ENCODE results near the gene ZNF575. TPM values are rescaled to one million over a fixed set of nuclear protein-coding genes. Genes with fewer than 3 reads are reported as not detected.
A peak's percentile ranks its signal among the peaks of the same experiment; 100 is the strongest.

The ZNF575 gene
- total RNA-seq, 1 experiment from 2014 or later: 2.8 TPM

DNA sequence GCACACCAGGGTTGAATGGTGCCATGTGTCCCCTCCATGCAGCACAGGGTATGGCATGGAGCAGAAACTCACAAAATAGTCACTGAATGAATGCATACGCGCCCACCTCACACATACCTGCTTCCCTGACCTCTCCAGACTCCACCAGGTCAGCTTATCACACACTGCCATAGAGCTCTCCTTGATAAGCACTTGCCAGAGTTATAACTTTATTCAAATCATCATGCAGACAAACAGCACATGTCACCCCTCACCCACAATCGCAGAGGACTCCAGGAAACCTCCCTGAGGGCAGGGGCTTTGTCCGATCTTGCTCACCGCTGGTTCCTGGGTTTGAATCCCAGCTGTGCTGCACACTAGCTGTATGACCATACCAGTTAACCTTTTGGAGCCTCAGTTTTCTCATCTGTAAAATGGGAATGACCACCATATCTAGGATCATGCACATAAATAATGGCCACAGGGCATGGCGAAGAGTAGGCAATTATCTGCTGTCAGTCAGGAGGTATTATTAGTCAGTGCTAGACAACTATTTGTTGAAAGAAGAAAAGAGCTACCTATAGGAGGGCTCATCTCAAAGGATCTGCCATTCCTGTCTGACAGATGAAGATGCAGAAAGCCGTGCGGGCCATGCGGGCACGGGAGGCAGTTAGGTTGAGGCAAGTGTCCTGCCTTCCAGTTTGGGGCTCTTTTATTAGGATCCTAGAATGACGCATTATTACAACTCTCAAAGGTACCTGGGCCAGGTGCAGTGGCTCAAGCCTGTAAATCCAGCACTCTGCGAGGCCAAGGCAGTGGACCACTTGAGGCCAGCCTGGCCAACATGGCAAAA lies 28.4 kb downstream of the ZNF575 start:
- no peak for DNase-seq (ENCODE audit: low spot score)
- Histone ChIP-seq H3K27ac (ENCODE audit: low read depth, low read length, poor library complexity, severe bottlenecking) (peak overlapping the region; percentile 86), H3K36me3 (ENCODE audit: insufficient read depth, low read length, poor library complexity, severe bottlenecking) (peaks cover 22% of the 10 kb centered on the region), H3K27me3 (replicated peaks; ENCODE audit: insufficient read depth, low read depth, low read length, poor library complexity) (no peaks in the 10 kb centered on the region), H3K9me3 (ENCODE audit: low read depth, low read length, poor library complexity, severe bottlenecking) (no peaks in the 10 kb centered on the region), H3K4me3 (ENCODE audit: low read depth, low read length, poor library complexity, severe bottlenecking) (no peak overlapping the region), H3K4me1 (ENCODE audit: insufficient read depth, low read length, poor library complexity, severe bottlenecking) (peaks cover 40% of the 10 kb centered on the region)
- TF ChIP-seq EZH2 (IDR thresholded peaks at IDR 0.05; ENCODE audit: borderline replicate concordance, low read depth, low read length, poor library complexity, severe bottlenecking) (no peak), CTCF (conservative IDR thresholded peaks at IDR 0.05; ENCODE audit: low read depth, low read length) (no peak)
- intact Hi-C loops (cut with micrococcal nuclease; ENCODE audit: unreplicated experiment): no loop called here
- CTCF ChIA-PET: no interaction called here
- no TSS peak for BruUV-seq (replicated peaks)
- POLR2A ChIA-PET (ENCODE audit: low non-redundant PET): no interaction called here

DNA sequence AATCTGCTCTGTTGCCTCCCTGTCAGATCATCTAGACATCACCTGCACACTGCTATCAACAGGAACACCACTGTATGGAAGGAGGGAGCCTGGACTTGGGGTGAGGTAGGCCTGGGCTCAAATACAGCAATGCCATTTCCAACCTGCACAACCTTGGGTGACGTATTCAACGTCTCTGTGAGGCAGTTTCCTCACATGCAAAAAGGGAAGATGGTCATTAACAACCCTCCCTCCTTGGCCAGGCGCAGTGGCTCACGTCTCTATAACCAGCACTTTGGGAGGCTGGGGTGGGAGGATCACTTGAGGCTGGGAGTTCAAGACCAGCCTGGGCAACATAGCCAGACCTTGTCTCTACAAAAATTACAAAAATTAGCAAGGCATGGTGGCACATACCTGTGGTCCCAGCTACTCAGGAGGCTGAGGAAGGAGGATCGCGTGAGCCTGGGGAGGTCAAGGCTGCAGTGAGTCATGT lies 29.3 kb downstream of the ZNF575 start:
- Histone ChIP-seq H3K4me3 (ENCODE audit: low read depth, low read length, poor library complexity, severe bottlenecking) (no peak overlapping the region), H3K36me3 (ENCODE audit: insufficient read depth, low read length, poor library complexity, severe bottlenecking) (peaks cover 22% of the 10 kb centered on the region), H3K27me3 (replicated peaks; ENCODE audit: insufficient read depth, low read depth, low read length, poor library complexity) (no peaks in the 10 kb centered on the region), H3K9me3 (ENCODE audit: low read depth, low read length, poor library complexity, severe bottlenecking) (no peaks in the 10 kb centered on the region), H3K27ac (ENCODE audit: low read depth, low read length, poor library complexity, severe bottlenecking) (peak overlapping the region; percentile 86), H3K4me1 (ENCODE audit: insufficient read depth, low read length, poor library complexity, severe bottlenecking) (peaks cover 40% of the 10 kb centered on the region)
- POLR2A ChIA-PET (ENCODE audit: low non-redundant PET): no interaction called here
- no peak for DNase-seq (ENCODE audit: low spot score)
- intact Hi-C loops (cut with micrococcal nuclease; ENCODE audit: unreplicated experiment): no loop called here
- TF ChIP-seq EZH2 (IDR thresholded peaks at IDR 0.05; ENCODE audit: borderline replicate concordance, low read depth, low read length, poor library complexity, severe bottlenecking): no peak
- TF ChIP-seq CTCF (conservative IDR thresholded peaks at IDR 0.05; ENCODE audit: low read depth, low read length): no peak
- BruUV-seq (replicated peaks): no TSS peak
- CTCF ChIA-PET: interaction anchor here (0.6 kb wide), 1 partner anchor 16 kb away, joined by 3 read pairs; no protein-coding TSS in a partner anchor

GRCh38 chr19:43562698-43563241 lies 29.8 kb downstream of the ZNF575 start:
- ChIA-PET CTCF (interaction anchor here (0.6 kb wide), 1 partner anchor 17 kb away, joined by 3 read pairs; no protein-coding TSS in a partner anchor), POLR2A (ENCODE audit: low non-redundant PET) (interaction anchor here (0.5 kb wide), 1 partner anchor 107 kb away, joined by 4 read pairs; the partner anchor contains the start of gene PLAUR)
- Histone ChIP-seq H3K4me3 (ENCODE audit: low read depth, low read length, poor library complexity, severe bottlenecking) (no peak overlapping the region), H3K36me3 (ENCODE audit: insufficient read depth, low read length, poor library complexity, severe bottlenecking) (peaks cover 22% of the 10 kb centered on the region), H3K27me3 (replicated peaks; ENCODE audit: insufficient read depth, low read depth, low read length, poor library complexity) (no peaks in the 10 kb centered on the region), H3K27ac (ENCODE audit: low read depth, low read length, poor library complexity, severe bottlenecking) (peak overlapping the region; percentile 86), H3K9me3 (ENCODE audit: low read depth, low read length, poor library complexity, severe bottlenecking) (no peaks in the 10 kb centered on the region), H3K4me1 (ENCODE audit: insufficient read depth, low read length, poor library complexity, severe bottlenecking) (peaks cover 40% of the 10 kb centered on the region)
- intact Hi-C loops (cut with micrococcal nuclease; ENCODE audit: unreplicated experiment): no loop called here
- BruUV-seq (replicated peaks): no TSS peak
- peak; percentile 97 for DNase-seq (ENCODE audit: low spot score)
- TF ChIP-seq CTCF (conservative IDR thresholded peaks at IDR 0.05; ENCODE audit: low read depth, low read length) (no peak), EZH2 (IDR thresholded peaks at IDR 0.05; ENCODE audit: borderline replicate concordance, low read depth, low read length, poor library complexity, severe bottlenecking) (no peak)
